Measurements from ENCODE around the gene DNAH14.
"Not testable (repeated sequence)": the region's sequence is repeated elsewhere in the genome, so short reads cannot be mapped to it uniquely, and the experiment has no call there.

The DNAH14 gene

GRCh38 chr1:225004396-225004795 lies 74.9 kb downstream of the DNAH14 start:
- no peak for DNase-seq

DNA sequence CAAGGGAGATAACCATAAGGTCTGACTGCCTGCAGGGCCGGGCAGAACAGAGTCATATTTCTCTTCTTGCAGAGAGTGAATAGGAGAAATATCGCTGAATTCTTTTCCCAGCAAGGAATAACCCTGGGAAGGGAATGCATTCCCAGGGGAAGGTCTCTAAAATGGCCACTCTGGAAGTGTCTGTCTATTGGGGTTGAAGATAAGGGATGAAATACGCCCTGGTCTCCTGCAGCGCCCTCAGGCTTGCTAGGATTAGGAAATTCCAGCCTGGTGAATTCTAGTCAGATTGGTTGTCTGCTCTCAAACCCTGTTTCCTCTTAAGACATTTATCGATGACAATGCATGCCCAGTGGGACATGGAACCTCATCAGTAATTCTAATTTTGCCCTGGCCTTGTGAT lies 76.9 kb downstream of the DNAH14 start:
- DNase-seq, result not testable (repeated sequence)

DNA sequence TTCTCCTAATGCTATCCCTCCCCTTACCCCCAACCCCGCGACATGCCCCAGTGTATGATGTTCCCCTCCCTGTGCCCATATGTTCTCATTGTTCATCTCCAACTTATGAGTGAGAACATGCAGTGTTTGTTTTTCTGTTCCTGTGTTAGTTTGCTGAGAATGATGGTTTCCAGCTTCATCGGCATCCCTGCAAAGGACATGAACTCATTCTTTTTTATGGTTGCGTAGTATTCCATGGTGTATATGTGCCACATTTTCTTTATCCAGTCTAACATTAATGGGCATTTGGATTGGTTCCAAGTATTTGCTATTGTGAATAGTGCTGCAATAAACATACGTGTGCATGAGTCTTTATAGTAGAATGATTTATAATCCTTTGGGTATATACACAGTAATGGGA lies 78.6 kb downstream of the DNAH14 start:
- not testable (repeated sequence) for DNase-seq

GRCh38 chr1:225021037-225021436 lies 91.6 kb downstream of the DNAH14 start:
- DNase-seq, result no peak

DNA sequence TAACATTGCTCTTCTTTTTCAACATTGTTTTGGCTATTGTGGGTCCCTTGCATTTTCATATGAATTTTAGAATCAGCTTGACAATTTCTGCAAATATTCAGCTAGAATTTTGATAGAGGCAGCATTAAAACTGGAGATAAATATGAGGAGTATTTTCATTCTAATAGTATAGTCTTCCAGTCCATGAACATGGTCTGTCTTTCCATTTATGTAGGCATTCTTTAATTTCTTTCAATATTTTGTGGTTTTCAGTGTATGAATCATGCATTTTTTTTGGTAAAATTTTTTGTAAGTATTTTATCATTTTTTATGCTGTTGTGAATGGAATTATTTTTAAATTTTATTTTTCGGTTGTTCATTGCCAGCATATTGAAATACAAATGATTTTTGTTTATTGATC lies 97.2 kb downstream of the DNAH14 start:
- no peak for DNase-seq

DNA sequence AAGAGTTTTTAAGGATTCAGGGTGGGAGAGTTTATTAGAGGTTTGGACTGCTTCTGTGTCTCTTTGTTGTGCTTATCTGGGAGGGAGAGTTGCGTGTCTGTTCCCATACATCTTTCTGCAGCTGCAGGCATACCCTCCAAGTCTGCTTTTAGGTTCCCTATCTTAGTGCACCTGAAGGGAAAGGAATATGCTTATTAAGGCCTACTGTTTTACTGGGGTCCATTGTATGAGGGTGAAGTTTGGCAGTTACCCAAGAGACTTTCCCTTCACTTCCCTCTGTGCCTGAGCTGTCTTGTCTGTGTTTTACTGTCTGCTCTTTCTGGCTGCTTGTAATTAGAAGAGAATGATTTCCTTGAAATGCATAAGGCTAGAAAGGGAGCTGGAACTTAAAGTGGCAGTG lies 107.0 kb downstream of the DNAH14 start:
- DNase-seq, result not testable (repeated sequence)

DNA sequence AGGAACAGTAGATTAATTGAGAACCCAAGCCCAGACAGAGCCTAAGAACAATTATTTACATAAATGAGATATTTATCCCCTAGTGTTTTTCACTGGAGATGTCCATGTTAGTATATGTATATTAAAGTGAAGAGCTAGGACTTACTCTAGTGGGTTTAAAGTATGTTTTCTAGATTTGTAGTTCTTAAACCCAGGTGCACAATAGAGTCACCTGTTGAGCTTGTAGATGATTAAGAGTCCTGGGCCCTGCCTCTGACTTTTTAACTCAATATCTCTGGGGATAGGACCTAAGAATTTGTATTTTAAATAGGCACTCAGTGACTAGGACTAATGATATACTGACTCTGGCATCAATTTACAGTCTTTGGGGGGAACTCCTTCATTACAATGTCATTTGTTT lies 112.8 kb downstream of the DNAH14 start:
- no peak for DNase-seq

- DNase-seq, result no peak
These were observed 114.8 kb downstream of the DNAH14 start for GRCh38 chr1:225044258-225044657.

- no peak for DNase-seq
These were observed 120.1 kb downstream of the DNAH14 start for GRCh38 chr1:225049594-225049993.

GRCh38 chr1:225063722-225064121 lies 134.2 kb downstream of the DNAH14 start:
- DNase-seq, result no peak

- no peak for DNase-seq
These were observed 141.5 kb downstream of the DNAH14 start for GRCh38 chr1:225070972-225071371.

DNA sequence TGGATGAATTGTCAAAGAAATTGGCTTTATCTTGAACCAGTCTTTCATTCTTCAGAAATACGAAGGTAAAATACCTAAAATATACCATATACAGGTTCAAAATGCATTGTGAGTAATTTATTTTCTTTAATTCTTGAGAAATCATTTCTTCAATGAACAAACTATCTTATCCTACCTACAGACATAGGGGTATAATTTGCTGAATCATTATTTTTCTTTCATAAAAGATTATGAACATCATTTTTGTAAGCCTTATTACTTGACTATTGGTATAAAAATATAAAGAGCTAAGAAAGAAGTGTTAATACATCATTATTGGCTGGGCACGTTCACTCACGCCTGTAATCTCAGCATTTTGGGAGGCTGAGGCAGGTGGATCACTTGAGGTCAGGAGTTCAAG lies 167.7 kb downstream of the DNAH14 start:
- DNase-seq, result no peak

DNA sequence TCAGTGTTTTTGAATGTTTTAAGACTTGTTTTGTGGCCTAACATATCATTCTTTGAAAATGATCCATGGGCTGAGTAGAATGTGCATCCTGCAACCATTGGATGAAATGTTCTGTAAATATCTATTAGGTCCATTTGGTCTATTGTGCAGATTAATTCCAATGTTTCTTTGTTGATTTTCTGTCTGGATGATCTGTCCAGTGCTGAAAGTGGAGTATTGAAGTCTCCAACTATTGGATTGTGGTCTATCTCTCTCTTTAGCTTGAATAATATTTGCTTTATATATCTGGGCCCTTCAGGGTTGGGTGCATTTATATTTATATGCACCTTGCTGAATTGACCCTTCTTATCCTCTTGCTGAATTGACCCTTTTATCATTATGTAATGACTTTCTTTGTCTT lies 181.5 kb downstream of the DNAH14 start:
- DNase-seq, result no peak

DNA sequence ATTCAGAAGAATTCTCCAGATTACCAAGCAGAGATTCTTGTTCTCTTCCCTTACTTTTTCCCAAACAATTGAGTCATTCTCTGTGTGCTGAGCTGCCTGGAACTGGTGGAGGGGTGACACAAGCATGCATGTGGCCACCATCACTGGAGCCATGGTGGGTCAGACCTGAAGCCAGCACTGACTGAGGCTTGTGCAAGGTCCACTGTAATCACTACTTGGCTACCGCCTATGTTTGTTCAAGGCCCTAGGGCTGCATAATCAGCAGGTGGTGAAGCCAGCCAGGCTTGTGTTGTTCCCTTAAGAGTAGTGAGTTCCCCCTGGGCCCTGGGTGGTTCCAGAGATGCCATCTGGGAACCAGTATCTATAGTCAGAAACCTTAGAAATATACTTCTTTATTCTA lies 183.8 kb downstream of the DNAH14 start:
- DNase-seq, result no peak

GRCh38 chr1:225114354-225114990 lies 185.0 kb downstream of the DNAH14 start:
- DNase-seq, result no peak

GRCh38 chr1:225119307-225119706 lies 189.8 kb downstream of the DNAH14 start:
- DNase-seq, result no peak

- no peak for DNase-seq
These were observed 191.6 kb downstream of the DNAH14 start for GRCh38 chr1:225121095-225121494.

DNA sequence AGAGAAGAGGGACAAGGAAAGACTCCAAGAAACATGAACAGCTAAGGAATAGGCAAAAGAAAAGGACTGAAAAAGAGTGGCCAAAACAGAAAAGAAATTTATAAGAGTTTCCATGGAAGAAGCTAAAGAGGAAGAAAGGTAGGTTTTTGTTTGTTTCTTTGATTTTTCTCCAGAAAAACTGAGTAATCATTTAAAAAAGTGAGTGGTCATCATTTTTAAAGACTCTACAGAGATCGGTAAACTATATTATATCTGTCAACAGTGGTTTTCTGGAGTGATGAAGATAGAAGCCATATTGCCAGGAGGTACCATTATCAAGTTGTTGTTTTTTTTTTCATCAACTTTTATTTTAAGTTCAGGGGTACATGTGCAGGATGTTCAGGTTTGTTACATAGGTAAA lies 202.4 kb downstream of the DNAH14 start:
- DNase-seq, result no peak

- no peak for DNase-seq
These were observed 208.5 kb downstream of the DNAH14 start for GRCh38 chr1:225137976-225138375.

GRCh38 chr1:225143001-225143400 lies 213.5 kb downstream of the DNAH14 start:
- no peak for DNase-seq

- DNase-seq, result no peak
These were observed 217.0 kb downstream of the DNAH14 start for GRCh38 chr1:225146478-225146877.

DNA sequence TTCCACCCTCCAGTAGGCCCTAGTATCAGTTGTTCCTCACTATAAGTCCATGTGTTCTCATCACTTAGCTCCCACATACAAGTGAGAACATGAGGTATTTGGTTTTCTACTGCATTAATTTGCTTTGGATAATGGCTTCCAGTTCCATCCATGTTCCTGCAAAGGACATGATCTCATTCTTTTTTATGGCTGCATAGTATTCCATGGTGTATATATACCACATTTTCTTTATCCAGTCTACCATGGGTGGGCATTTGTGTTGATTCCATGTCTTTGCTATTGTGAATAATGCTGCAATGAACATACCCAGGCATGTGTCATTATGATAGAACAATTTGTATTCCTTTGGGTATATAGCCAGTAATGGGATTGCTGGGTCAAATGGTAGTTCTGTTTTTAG lies 218.3 kb downstream of the DNAH14 start:
- not testable (repeated sequence) for DNase-seq

- no peak for DNase-seq
These were observed 222.6 kb downstream of the DNAH14 start for GRCh38 chr1:225152061-225152460.

- DNase-seq, result no peak
These were observed 226.1 kb downstream of the DNAH14 start for GRCh38 chr1:225155555-225155954.

DNA sequence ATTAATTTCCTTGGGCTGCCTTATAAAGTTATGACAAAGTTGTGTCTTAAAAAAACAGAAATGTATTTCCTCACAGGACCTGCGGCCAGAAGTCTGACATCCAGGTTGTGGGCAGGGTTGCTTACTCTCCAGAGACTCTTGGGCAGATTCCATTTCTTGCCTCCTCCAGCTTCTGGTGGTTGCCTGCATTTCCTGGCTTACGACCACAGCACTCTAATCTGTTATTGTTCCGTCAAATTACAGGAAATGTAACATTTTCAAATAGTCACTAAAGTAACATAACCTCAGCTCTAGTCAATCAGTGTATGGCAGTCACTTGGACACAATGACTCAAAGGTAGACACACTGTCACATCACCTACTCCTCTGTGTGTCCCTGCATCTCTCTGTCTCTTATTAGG lies 226.8 kb downstream of the DNAH14 start:
- DNase-seq, result no peak

GRCh38 chr1:225158291-225158690 lies 228.8 kb downstream of the DNAH14 start:
- DNase-seq, result no peak
